ENCODE measurements around the gene TBCCD1. TPM values are rescaled to one million over a fixed set of nuclear protein-coding genes. Genes with fewer than 3 reads are reported as not detected.

The TBCCD1 gene
- total RNA-seq, 4 donors from 2014 or later, result 8.8 to 14.2 (median 12.0) TPM

GRCh38 chr3:186552408-186553031 lies 14.6 kb downstream of the TBCCD1 start:
- 65 to 94% methylated on average over 2 to 5 of the region's 5 CpGs for WGBS, 2 donors (ENCODE audit: low coverage in 1 of 2)
- Histone ChIP-seq H3K27ac (no peak overlapping the region), H3K27me3 (no peaks in the 10 kb centered on the region), H3K36me3 (peaks cover 0 to 100% of the 10 kb centered on the region in 2 donors), H3K9me3 (no peaks in the 10 kb centered on the region), H3K4me3 (no peak overlapping the region), H3K4me1 (no peaks in the 10 kb centered on the region)
- no peak for TF ChIP-seq POLR2AphosphoS5 (IDR thresholded peaks at IDR 0.05)
- TF ChIP-seq CTCF (IDR thresholded peaks at IDR 0.05), result no peak
- TF ChIP-seq POLR2A (IDR thresholded peaks at IDR 0.05), result no peak
- TF ChIP-seq EP300 (IDR thresholded peaks at IDR 0.05), result no peak
- no peak for ATAC-seq

GRCh38 chr3:186551387-186551786 lies 15.8 kb downstream of the TBCCD1 start:
- H3K9me3 ChIP-seq, result no peaks in the 10 kb centered on the region
- WGBS, 2 donors (ENCODE audit: low coverage in 1 of 2), result 74 to 83% methylated on average over 2 to 6 of the region's 6 CpGs
- TF ChIP-seq POLR2A (IDR thresholded peaks at IDR 0.05) (no peak), POLR2AphosphoS5 (IDR thresholded peaks at IDR 0.05) (no peak), EP300 (IDR thresholded peaks at IDR 0.05) (no peak), CTCF (IDR thresholded peaks at IDR 0.05) (no peak)
- ATAC-seq, result no peak
- H3K4me1 ChIP-seq, result no peaks in the 10 kb centered on the region
- no peak overlapping the region for H3K4me3 ChIP-seq
- H3K27ac ChIP-seq, result no peak overlapping the region
- no peaks in the 10 kb centered on the region for H3K27me3 ChIP-seq
- H3K36me3 ChIP-seq, result peaks cover 0 to 98% of the 10 kb centered on the region in 2 donors

- Histone ChIP-seq H3K9me3 (no peaks in the 10 kb centered on the region), H3K27me3 (no peaks in the 10 kb centered on the region), H3K36me3 (peaks cover 0 to 85% of the 10 kb centered on the region in 2 donors), H3K4me3 (no peak overlapping the region), H3K4me1 (no peaks in the 10 kb centered on the region), H3K27ac (no peak overlapping the region)
- WGBS, 2 donors (ENCODE audit: low coverage in 1 of 2), result 93 to 100% methylated on average over 3 of the region's 3 CpGs
- ATAC-seq, result no peak
- no peak for TF ChIP-seq POLR2A (IDR thresholded peaks at IDR 0.05)
- TF ChIP-seq POLR2AphosphoS5 (IDR thresholded peaks at IDR 0.05), result no peak
- no peak for TF ChIP-seq EP300 (IDR thresholded peaks at IDR 0.05)
- no peak for TF ChIP-seq CTCF (IDR thresholded peaks at IDR 0.05)
Measured at GRCh38 chr3:186549497-186549896, 17.6 kb downstream of the TBCCD1 start.

GRCh38 chr3:186544281-186544680 lies 22.9 kb downstream of the TBCCD1 start, which contains the start of gene CRYGS:
CRYGS (minus strand) TSS chr3:186544380; CDS start chr3:186544326, 54 bp downstream.
- no peak for TF ChIP-seq EP300 (IDR thresholded peaks at IDR 0.05)
- TF ChIP-seq CTCF (IDR thresholded peaks at IDR 0.05), result no peak
- no peak for TF ChIP-seq POLR2A (IDR thresholded peaks at IDR 0.05)
- no peak for TF ChIP-seq POLR2AphosphoS5 (IDR thresholded peaks at IDR 0.05)
- H3K4me3 ChIP-seq, result no peak within 1 kb of the TSS
- no peaks in the 10 kb centered on the region for H3K9me3 ChIP-seq
- peaks cover 0 to 47% of the 10 kb centered on the region in 2 donors for H3K36me3 ChIP-seq
- no peak for ATAC-seq
- no peaks in the 10 kb centered on the region for H3K27me3 ChIP-seq
- peaks cover 0 to 12% (median 3%) of the 10 kb centered on the region in 3 donors for H3K4me1 ChIP-seq
- WGBS, 2 donors (ENCODE audit: low coverage in 1 of 2), result 72 to 86% methylated on average over 2 of the region's 2 CpGs
- H3K27ac ChIP-seq, result no peak within 1 kb of the TSS

GRCh38 chr3:186540835-186541226 lies 26.3 kb downstream of the TBCCD1 start:
- no peak overlapping the region for H3K27ac ChIP-seq
- no peak overlapping the region for H3K4me3 ChIP-seq
- no peak for TF ChIP-seq CTCF (IDR thresholded peaks at IDR 0.05)
- TF ChIP-seq POLR2AphosphoS5 (IDR thresholded peaks at IDR 0.05), result no peak
- no peak for TF ChIP-seq EP300 (IDR thresholded peaks at IDR 0.05)
- WGBS, 2 donors (ENCODE audit: low coverage in 1 of 2), result 30 to 36% methylated on average over 2 of the region's 2 CpGs
- peaks cover 0 to 21% of the 10 kb centered on the region in 2 donors for H3K36me3 ChIP-seq
- peaks cover 0 to 21% (median 3%) of the 10 kb centered on the region in 3 donors for H3K4me1 ChIP-seq
- H3K9me3 ChIP-seq, result no peaks in the 10 kb centered on the region
- no peaks in the 10 kb centered on the region for H3K27me3 ChIP-seq
- no peak for ATAC-seq
